Activated T-helper 2 cell treated with anti-CD3 and anti-CD28 coated beads, Interferon-gamma antibody, Interleukin-2, Interleukin-4, amounts not matched to agents 10 μg/mL and 5 μg/mL and 100 μg/mL, durations not matched to agents 14 hours and 24 hours and 36 hours (primary cell): Measurements from ENCODE around the gene CLEC14A. TPM values are rescaled to one million over a fixed set of nuclear protein-coding genes. Genes with fewer than 3 reads are reported as not detected.

ENCODE experiments used
- DNase-seq: peaks from one replicate; pipeline ENCODE4 v3.0.0; 2021; ENCODE audit warnings: low spot score
- H3K27ac Mint-ChIP-seq: one replicate; pipeline ENCODE4 v1.8.0; 2021; ENCODE audit warnings: mixed read lengths
- H3K27me3 Mint-ChIP-seq: one replicate; pipeline ENCODE4 v1.8.0; 2021; ENCODE audit warnings: low read depth, mixed read lengths
- H3K36me3 Mint-ChIP-seq: one replicate; pipeline ENCODE4 v1.8.0; 2021; ENCODE audit warnings: low read depth, mixed read lengths
- H3K4me1 Mint-ChIP-seq: one replicate; pipeline ENCODE4 v1.8.0; 2021; ENCODE audit warnings: low read depth, mixed read lengths
- H3K4me3 Mint-ChIP-seq: one replicate; pipeline ENCODE4 v1.8.0; 2021; ENCODE audit warnings: low read depth, mild to moderate bottlenecking, moderate library complexity, mixed read lengths
- H3K9me3 Mint-ChIP-seq: one replicate; pipeline ENCODE4 v1.8.0; 2021; ENCODE audit warnings: mixed read lengths
- intact Hi-C: fragments of 100-400 bp; cut with micrococcal nuclease; formaldehyde crosslinking; loops from one replicate; pipeline ENCODE4 v1.15.1; 2023
- total RNA-seq: library from RNA; stranded (reverse); gene quantifications from 2 replicates; pipeline ENCODE4 v1.2.3, GENCODE V29; 2022

CLEC14A gene, protein sequence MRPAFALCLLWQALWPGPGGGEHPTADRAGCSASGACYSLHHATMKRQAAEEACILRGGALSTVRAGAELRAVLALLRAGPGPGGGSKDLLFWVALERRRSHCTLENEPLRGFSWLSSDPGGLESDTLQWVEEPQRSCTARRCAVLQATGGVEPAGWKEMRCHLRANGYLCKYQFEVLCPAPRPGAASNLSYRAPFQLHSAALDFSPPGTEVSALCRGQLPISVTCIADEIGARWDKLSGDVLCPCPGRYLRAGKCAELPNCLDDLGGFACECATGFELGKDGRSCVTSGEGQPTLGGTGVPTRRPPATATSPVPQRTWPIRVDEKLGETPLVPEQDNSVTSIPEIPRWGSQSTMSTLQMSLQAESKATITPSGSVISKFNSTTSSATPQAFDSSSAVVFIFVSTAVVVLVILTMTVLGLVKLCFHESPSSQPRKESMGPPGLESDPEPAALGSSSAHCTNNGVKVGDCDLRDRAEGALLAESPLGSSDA
- not detected in 2 replicates for total RNA-seq

DNA sequence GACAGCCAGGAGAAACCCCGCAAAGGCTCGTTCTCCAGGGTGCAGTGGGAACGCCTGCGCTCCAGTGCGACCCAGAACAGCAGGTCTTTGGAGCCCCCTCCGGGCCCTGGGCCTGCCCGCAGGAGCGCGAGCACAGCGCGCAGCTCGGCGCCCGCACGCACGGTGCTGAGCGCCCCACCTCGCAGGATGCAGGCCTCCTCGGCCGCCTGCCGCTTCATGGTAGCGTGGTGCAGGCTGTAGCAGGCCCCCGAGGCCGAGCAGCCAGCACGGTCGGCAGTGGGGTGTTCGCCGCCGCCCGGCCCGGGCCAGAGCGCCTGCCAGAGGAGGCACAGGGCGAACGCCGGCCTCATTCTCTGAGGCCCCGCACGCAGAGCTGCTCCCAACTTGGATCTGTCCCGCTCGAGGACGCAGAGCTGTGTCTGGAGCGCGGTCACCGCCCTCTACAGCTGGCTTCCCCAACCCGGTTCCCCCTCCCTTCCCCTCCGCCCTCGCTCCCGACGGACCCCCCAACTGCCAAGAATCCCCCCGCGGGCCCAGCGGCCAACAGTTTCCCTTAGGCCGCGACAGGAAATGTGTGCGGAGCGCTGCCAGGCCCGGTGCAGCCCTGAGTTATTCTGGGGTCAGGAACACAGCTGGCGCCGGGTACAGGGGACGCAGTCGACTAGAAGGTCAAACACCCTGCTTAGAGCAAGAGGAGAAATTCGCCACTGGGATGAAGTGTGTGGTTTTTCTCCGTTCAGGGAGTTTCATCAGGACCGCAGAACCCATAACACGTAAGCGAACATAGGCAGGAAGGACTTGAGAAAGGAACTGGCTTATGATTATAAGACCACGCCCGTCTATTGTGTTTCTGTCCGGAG, at the start of gene CLEC14A:
Gene CLEC14A (minus strand): TSS at position 421 of the 860 bp plus-strand sequence. CDS start 71 bp downstream, at position 350.
- intact Hi-C loops, result loop anchor here (2.0 kb wide), 1 partner anchor 45 kb away; no protein-coding TSS in a partner anchor
- Mint-ChIP-seq H3K4me1 (peaks cover 6% of the 10 kb centered on the region), H3K9me3 (no peaks in the 10 kb centered on the region), H3K27ac (no peak within 1 kb of the TSS), H3K36me3 (no peaks in the 10 kb centered on the region), H3K27me3 (peaks cover 34% of the 10 kb centered on the region), H3K4me3 (no peak within 1 kb of the TSS)
- DNase-seq, result peak; percentile 9

GRCh38 chr14:38302966-38303365, 47.1 kb upstream of the CLEC14A start:
- Mint-ChIP-seq H3K9me3 (no peaks in the 10 kb centered on the region), H3K36me3 (no peaks in the 10 kb centered on the region), H3K4me3 (no peak overlapping the region), H3K27me3 (no peaks in the 10 kb centered on the region), H3K4me1 (no peaks in the 10 kb centered on the region), H3K27ac (no peak overlapping the region)
- intact Hi-C loops, result no loop called here
- DNase-seq, result no peak

GRCh38 chr14:38302034-38302433, 46.1 kb upstream of the CLEC14A start:
- Mint-ChIP-seq H3K9me3 (no peaks in the 10 kb centered on the region), H3K27ac (no peak overlapping the region), H3K36me3 (no peaks in the 10 kb centered on the region), H3K4me3 (no peak overlapping the region), H3K27me3 (no peaks in the 10 kb centered on the region), H3K4me1 (no peaks in the 10 kb centered on the region)
- DNase-seq, result no peak
- intact Hi-C loops, result no loop called here

GRCh38 chr14:38297681-38298080, 41.8 kb upstream of the CLEC14A start:
- intact Hi-C loops, result no loop called here
- Mint-ChIP-seq H3K4me1 (no peaks in the 10 kb centered on the region), H3K27ac (no peak overlapping the region), H3K27me3 (no peaks in the 10 kb centered on the region), H3K36me3 (no peaks in the 10 kb centered on the region), H3K4me3 (no peak overlapping the region), H3K9me3 (no peaks in the 10 kb centered on the region)
- DNase-seq, result no peak

- H3K4me1 Mint-ChIP-seq, result no peaks in the 10 kb centered on the region
- no peaks in the 10 kb centered on the region for H3K36me3 Mint-ChIP-seq
- no peak overlapping the region for H3K27ac Mint-ChIP-seq
Observed at GRCh38 chr14:38291681-38292467, 36.0 kb upstream of the CLEC14A start.

GRCh38 chr14:38290601-38291188, 34.8 kb upstream of the CLEC14A start:
- intact Hi-C loops, result no loop called here
- Mint-ChIP-seq H3K4me1 (no peaks in the 10 kb centered on the region), H3K4me3 (no peak overlapping the region), H3K36me3 (no peaks in the 10 kb centered on the region), H3K27ac (no peak overlapping the region), H3K9me3 (no peaks in the 10 kb centered on the region), H3K27me3 (no peaks in the 10 kb centered on the region)
- no peak for DNase-seq

More at GRCh38 chr14:38291681-38292467, 36.0 kb upstream of the CLEC14A start:
- Mint-ChIP-seq H3K4me3 (no peak overlapping the region), H3K9me3 (no peaks in the 10 kb centered on the region), H3K27me3 (no peaks in the 10 kb centered on the region)
- no peak for DNase-seq
- intact Hi-C loops, result no loop called here

DNA sequence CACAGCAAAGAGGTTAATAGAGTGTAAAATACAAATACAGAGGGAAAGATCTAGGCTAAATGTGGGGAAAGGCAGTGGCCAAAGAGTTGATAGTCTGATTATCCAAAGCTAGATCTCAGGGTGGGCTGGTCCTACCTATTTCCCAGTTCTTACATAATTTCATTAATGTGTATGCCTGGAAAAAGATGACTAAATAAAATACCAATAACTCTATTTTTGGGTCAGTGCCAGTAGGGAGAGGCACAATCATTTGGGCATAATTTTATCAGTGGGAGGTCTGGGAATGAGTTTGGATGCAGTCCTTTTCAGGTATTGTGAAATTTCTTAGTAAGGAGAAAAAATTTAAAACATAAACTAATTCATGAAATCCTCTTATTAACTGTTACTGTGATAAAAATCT, 30.6 kb upstream of the CLEC14A start:
- Mint-ChIP-seq H3K4me3 (no peak overlapping the region), H3K27me3 (no peaks in the 10 kb centered on the region), H3K36me3 (no peaks in the 10 kb centered on the region), H3K4me1 (no peaks in the 10 kb centered on the region), H3K9me3 (no peaks in the 10 kb centered on the region), H3K27ac (no peak overlapping the region)
- no peak for DNase-seq
- intact Hi-C loops, result no loop called here

DNA sequence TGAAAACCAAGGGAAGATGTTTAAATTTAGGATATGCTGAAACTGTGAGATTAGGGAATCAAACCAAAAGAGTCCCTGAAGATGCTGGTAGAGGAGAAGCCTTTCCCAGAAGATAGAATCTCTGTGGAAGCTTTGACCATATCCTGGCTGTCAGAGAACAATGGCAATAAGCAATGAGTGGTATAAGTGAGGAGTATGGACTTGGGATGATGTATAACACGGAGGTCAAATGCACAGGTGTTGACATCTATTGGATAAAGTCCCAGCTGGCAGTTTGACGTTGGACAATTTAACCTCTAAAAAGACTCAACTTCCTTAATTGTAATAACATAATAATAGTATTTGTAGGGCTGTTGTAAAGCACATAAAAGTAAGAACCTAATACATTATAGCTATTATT, 30.1 kb upstream of the CLEC14A start:
- Mint-ChIP-seq H3K9me3 (no peaks in the 10 kb centered on the region), H3K27ac (no peak overlapping the region), H3K4me1 (no peaks in the 10 kb centered on the region), H3K27me3 (no peaks in the 10 kb centered on the region), H3K4me3 (no peak overlapping the region), H3K36me3 (no peaks in the 10 kb centered on the region)
- no peak for DNase-seq
- intact Hi-C loops, result no loop called here

- DNase-seq, result no peak
- no peaks in the 10 kb centered on the region for H3K36me3 Mint-ChIP-seq
- no peaks in the 10 kb centered on the region for H3K4me1 Mint-ChIP-seq
- no peak overlapping the region for H3K27ac Mint-ChIP-seq
- no peaks in the 10 kb centered on the region for H3K27me3 Mint-ChIP-seq
- H3K9me3 Mint-ChIP-seq, result no peaks in the 10 kb centered on the region
- no peak overlapping the region for H3K4me3 Mint-ChIP-seq
- intact Hi-C loops, result no loop called here
Observed at GRCh38 chr14:38282936-38283335, 27.0 kb upstream of the CLEC14A start.

DNA sequence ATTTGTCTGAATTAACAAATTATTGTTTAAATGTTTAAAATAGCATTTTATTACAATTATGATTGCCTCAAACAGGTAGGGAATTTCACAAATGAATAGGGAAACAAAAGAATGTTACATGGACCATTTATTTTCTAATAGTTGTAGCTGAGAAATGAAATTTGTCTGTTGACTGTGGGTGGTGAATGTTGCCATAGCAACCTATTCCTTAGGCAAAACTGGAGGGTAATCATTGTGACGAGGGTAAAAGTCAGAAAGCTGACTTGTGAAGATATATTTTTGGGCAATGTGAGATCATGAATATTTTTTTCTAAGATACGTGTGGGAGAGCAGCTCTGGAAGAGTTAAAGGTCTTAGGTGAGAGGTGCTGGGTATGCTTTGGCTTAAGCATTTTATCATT, 24.2 kb upstream of the CLEC14A start:
- H3K27me3 Mint-ChIP-seq, result no peaks in the 10 kb centered on the region
- no peaks in the 10 kb centered on the region for H3K4me1 Mint-ChIP-seq
- no peaks in the 10 kb centered on the region for H3K36me3 Mint-ChIP-seq
- no peak overlapping the region for H3K4me3 Mint-ChIP-seq
- DNase-seq, result no peak
- no peak overlapping the region for H3K27ac Mint-ChIP-seq
- intact Hi-C loops, result no loop called here
- no peaks in the 10 kb centered on the region for H3K9me3 Mint-ChIP-seq

GRCh38 chr14:38279572-38279971, 23.7 kb upstream of the CLEC14A start:
- intact Hi-C loops, result no loop called here
- no peaks in the 10 kb centered on the region for H3K4me1 Mint-ChIP-seq
- H3K4me3 Mint-ChIP-seq, result no peak overlapping the region
- no peak overlapping the region for H3K27ac Mint-ChIP-seq
- H3K9me3 Mint-ChIP-seq, result no peaks in the 10 kb centered on the region
- DNase-seq, result no peak
- H3K36me3 Mint-ChIP-seq, result no peaks in the 10 kb centered on the region
- no peaks in the 10 kb centered on the region for H3K27me3 Mint-ChIP-seq

DNA sequence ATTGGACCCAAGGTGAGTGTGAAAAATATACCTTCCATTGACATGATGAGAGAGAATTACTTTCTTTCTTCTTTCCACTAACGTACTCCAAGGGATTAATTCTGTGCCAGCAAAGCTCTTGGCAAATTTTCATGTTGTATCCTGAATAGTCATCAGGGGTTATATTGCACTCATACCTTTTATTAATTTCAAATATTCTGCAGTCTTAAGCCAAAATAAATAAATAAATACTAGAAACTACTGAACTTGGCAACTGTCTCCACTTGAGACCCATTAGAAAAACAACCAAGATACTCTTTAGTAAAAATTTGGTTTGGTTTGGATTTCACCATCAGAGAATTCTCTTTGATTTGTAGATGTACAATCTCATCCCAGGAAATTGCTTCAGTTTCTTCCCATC, 22.1 kb upstream of the CLEC14A start:
- DNase-seq, result no peak
- Mint-ChIP-seq H3K4me3 (no peak overlapping the region), H3K36me3 (no peaks in the 10 kb centered on the region), H3K4me1 (no peaks in the 10 kb centered on the region), H3K27ac (no peak overlapping the region), H3K9me3 (no peaks in the 10 kb centered on the region), H3K27me3 (no peaks in the 10 kb centered on the region)
- intact Hi-C loops, result no loop called here
